NCI-H146 treated with DMSO at 0.1 percent for 48 hours (cell line): ENCODE measurements around the gene TAS2R5.
"Not testable (repeated sequence)": the region's sequence is repeated elsewhere in the genome, so short reads cannot be mapped to it uniquely, and the experiment has no call there.

Experiments
- DNase-seq: peaks from one replicate; lab custom pipeline; 2025; ENCODE audit not compliant: unreplicated experiment; lab: John Stamatoyannopoulos, UW

TAS2R5 gene, protein sequence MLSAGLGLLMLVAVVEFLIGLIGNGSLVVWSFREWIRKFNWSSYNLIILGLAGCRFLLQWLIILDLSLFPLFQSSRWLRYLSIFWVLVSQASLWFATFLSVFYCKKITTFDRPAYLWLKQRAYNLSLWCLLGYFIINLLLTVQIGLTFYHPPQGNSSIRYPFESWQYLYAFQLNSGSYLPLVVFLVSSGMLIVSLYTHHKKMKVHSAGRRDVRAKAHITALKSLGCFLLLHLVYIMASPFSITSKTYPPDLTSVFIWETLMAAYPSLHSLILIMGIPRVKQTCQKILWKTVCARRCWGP

DNA sequence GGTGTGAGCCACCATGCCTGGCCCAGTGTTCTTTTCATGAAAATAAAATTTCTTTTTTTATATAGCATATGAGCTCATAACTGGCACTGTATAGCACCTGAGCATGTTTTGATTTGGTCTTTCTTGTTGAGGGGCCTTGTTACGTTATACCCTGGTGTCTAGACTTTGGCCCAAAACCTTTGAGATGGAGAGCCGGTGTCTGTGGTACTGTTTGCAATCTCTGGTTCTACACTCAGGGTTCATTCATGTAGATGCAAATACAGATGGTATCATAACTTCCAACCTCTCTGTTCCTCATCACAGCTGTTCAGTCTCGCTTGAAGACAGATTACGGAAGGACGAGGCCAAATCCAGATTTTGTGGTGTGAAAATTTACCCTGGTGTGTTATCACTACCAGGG, at the start of gene TAS2R5:
TAS2R5 (plus strand) TSS at position 301 of the 400 bp plus-strand sequence. CDS start 145 bp downstream, outside the sequence.
- DNase-seq, result no peak

DNA sequence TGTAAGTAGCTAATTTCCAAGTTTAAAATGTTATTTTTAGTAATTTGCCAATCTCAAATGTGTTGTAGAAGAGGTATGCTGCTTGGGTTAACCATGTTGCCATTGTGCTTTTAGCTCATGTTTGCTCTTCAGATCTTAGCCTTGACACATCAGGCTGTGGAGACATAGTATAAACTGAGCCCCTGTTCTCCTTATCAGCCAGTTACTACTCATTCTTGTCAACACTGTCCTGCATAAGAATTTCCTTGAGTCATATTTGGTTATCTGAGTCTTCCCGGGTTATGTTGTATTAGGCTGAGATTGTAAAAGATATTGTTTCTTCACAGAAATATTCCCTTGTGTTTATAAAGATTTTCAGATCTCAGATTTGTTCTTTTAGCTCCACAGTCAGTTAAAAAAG, 47.8 kb upstream of the TAS2R5 start:
- DNase-seq, result no peak

DNA sequence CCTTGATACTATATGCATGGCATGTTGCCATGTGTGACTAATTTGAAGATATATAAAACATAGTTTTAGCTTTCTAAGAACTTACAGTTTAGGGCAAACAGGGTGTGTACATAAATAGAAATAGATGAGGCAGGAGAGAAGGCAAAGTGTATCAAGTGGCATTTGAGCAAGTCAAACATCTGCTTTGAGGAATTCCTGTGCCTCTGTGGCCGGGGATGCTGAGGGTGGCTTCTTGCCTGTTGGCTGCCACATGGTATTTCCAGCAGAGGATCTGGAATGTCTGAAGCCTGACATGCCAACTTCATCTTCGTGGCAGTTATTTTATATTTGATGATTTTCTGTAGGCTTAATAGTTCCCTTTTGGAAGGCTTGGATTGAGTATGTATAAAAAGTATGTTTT, 45.9 kb upstream of the TAS2R5 start:
- DNase-seq, result no peak

DNA sequence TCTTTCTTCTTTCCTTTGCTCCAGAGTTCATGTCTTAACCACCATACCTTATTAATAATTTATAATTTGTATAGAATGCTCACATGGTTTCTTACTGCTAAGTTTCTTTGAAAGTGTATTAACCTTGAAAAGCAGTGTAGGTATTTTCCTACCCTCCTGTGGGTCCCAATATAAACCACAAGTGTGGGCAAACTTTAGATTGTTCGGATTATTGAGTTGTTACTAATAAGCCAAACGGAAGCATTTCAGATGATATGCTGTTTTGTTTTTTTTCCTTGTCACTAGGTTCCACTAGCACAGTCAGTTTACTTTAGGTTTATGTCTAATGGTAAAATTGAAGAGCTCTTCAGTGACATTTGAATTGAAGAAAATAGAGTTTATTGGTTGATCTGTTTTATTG, 41.6 kb upstream of the TAS2R5 start:
- no peak for DNase-seq

DNA sequence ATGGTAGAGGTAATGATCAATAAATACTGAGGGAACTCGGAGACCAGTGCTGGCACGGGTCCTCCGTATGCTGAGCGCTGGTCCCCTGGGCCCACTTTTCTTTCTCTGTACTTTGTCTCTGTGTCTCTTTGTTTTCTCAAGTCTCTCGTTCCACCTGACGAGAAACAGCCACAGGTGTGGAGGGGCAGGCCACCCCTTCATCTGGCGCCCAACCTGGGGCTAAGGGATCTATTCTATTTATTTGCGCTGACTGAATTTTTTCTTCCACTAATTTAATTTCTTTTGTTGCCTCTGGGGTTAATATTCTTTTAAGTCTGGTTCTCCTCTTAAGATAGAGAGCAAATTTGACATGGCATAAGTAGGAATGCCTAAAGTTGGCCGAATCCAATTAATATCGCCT, 38.1 kb upstream of the TAS2R5 start:
- not testable (repeated sequence) for DNase-seq

DNA sequence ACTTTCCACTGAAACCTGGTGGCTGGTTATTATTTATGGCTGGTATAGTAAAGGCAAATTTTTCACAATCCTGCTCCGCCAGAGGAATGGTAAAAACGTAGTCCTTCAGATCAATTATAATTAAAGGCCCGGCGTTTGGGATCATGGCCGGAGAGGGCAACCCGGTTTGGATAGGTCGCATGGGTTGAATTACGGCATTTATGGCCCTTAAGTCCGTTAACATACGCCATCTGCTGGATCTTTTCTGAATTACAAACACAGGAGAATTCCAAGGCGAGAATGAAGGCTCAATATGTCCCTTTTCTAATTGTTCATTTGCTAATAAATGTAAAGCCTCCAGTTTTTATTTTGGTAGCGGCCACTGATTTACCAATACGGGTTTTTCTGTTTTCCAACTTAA, 37.4 kb upstream of the TAS2R5 start:
- no peak for DNase-seq

DNA sequence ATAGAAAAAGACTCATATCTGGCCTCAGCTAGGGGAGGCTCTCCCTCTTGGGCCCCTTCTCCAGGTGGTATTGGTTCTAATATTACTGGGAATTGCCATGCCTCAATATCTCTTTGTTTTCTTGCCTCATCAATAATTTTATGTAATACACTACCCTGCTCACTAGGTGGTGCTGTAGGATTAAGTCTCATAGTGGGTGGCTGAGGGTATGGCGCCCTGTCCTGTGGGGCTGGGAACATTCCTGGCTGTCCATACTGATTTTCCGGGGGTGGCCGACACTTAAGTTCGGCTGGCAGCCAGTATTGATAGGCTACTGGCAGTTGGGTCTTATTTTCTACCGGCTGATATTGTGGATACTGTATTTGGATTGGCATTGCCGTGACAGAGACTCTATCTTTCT, 35.1 kb upstream of the TAS2R5 start:
- DNase-seq, result no peak

DNA sequence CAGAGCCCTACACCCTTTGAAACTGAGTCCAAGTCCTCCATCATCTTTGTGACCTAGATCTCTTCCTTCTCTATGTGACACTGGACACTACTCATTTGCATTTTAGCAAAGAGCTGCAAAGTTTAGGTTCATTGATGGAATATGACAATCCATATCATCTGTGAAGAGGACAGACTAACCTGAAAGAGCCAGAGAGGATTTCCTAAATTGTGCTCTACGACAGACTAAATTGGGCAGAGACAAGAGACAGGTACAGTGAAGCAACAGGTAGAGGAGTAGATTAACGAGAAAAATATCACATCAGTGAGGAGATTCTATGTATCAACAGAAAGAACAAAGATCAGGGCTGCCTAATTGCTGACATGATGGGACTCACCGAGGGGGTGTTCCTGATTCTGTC, 26.2 kb upstream of the TAS2R5 start, which contains the start of gene TAS2R3:
TAS2R3 (plus strand) TSS at position 301 of the 400 bp plus-strand sequence; CDS start at position 363, 62 bp downstream.
- DNase-seq, result no peak

DNA sequence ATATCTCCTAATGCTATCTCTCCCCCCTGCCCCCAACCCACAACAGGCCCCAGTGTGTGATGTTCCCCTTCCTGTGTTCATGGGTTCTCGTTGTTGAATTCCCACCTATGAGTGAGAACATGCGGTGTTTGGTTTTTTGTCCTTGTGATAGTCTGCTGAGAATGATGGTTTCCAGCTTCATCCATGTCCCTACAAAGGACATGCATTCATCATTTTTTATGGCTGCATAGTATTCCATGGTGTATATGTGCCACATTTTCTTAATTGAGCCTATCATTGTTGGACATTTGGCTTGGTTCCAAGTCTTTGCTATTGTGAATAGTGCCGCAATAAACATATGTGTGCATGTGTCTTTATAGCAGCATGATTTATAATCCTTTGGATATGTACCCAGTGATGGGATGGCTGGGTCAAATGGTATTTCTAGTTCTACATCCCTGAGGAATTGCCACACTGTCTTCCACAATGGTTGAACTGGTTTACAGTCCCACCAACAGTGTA, 19.9 kb upstream of the TAS2R5 start:
- DNase-seq, result not testable (repeated sequence)

DNA sequence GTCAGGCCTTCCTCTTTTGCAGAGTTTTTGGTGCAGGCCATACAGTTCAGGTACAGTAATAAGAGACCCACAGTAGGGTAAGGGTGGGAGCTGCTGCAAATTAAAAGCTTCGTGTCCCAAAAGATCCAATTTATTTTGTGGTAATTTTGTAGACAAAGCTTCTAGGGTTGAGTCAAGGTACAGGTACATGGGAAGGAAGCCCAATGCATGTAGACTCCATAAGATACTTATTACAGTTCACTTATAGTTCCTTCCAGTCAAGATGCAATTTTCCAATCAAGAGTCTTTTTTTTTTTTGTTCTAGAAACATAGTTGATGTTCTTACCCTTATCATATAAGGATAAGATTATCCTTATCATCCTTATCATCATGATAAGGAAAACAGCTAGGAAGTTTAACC, 13.6 kb upstream of the TAS2R5 start, which contains the start of gene TAS2R4:
TAS2R4 (plus strand) TSS at position 301 of the 400 bp plus-strand sequence. CDS start 1,815 bp downstream, outside the sequence.
- DNase-seq, result no peak

DNA sequence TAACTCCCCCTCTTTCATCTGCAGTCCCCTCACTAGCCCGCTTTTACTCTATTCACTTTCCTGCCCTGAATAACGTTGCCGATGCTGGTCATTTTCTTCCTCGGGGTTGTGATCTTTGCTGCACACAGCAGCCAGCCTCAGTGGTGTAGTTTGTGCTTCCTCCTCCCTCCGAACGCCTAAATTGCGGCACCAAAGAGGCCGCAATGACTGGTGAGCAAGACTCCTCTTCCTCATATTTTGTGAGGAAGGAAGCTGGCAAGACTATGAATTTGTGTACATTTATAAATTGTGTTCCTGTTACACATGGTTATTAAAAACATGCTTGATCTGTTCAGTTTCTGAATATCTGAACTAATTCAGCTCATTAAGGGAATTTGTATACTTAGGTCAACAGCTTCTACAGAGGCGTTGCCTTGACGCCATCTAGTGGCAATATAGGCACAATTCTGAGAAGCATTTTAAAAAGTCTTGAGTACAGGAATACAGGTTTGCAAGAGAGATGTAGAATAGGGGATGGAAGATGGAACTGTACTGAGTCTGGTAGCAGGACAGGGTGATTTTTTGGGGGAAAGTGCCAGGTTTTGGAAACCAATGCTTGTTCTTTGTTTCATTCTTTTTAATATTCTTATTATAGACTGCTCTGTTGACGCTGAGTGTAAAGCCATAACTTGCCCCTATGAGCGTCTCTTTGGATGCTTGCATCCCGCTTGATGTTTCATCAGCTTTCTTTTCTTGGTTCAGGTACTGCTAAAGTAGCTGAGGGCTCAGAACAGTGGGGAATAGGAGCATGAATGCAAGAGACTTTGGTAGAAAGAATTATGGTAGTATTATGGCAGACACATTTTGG, 4.1 kb upstream of the TAS2R5 start:
- peak; percentile 14 for DNase-seq

DNA sequence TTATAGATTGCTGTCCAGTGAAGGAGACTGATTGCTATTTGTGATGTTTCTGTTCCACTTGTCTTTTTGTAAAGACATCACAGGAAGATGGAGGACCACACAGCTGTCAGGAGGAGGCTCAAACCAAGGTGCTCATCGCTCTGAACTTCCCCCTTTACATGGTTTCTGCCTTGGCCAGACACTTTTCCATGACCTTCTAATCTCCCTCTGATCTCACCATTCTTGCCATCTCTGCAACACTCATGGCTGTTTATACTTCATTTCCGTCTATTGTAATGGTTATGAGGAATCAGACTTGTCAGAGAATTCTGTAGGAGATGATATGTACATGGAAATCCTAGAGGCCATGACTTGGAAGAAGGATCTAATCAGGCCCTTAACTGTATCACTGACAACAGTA, 1.7 kb upstream of the TAS2R5 start:
- no peak for DNase-seq

DNA sequence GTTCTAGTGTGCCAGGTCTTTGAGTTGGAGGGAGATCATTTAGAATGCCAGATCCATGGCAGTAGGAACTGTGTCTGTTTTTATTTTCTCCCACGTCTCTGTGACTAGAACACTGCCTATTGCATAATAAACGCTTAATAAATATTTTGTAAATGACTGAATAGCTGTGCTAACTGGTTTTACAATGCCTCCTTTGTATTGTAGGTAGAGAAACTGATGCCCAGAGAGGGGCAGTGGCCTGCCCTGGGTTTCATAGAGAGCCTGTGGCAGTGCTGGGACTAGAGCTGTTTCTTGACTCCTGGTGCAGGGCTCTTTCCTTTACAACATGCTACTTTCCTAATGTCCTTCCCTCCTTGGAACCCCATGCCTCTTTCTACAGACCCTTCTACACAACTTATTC, 2.5 kb downstream of the TAS2R5 start:
- no peak for DNase-seq

DNA sequence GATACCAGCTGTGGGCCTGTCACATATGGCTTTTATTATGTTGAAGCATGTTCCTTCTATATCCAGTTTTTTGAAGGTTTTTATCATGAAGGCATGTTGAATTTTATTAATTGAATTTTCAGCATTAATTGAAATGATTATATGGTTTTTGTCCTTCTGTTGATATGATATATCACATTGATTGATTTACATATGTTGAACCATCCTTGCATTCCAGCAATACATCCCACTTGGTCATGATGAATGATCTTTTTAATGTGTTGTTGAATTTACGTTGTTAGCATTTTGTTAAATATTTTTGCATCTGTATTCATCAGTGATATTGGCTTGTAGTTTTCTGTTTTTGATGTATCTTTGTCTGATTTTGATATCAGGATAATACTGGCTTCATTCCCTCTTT, 30.1 kb downstream of the TAS2R5 start:
- no peak for DNase-seq

DNA sequence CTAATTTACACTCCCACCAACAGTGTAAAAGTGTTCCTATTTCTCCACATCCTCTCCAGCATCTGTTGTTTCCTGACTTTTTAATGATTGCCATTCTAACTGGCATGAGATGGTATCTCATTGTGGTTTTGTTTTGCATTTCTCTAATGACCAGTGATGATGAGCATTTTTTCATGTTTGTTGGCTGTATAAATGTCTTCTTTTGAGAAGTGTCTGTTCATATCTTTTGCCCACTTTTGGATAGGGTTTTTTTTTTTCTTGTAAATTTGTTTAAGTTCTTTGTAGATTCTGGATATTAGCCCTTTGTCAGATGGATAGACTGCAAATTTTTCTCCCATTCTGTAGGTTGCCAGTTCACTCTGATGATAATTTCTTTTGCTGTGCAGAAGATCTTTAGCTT, 32.4 kb downstream of the TAS2R5 start:
- DNase-seq, result not testable (repeated sequence)

DNA sequence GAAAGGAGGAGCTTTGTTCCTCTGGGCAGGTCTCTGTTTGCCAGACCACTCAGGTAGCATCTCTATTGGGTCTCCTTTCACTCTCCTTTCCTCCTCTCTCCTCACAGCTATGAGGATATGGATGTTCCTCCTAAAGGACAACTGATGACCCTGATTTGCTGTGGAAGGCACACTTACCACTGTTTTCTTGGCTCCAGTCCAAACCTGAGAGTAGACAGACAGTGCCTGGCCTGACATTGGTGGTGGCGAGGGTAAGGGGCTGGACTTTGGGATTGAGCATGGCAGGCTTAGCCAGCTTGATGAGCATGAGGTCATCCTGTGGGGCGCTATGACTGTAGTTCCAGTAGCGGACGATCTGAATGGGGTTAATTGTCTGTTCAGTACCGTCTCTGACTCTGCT, 47.7 kb downstream of the TAS2R5 start:
- no peak for DNase-seq

DNA sequence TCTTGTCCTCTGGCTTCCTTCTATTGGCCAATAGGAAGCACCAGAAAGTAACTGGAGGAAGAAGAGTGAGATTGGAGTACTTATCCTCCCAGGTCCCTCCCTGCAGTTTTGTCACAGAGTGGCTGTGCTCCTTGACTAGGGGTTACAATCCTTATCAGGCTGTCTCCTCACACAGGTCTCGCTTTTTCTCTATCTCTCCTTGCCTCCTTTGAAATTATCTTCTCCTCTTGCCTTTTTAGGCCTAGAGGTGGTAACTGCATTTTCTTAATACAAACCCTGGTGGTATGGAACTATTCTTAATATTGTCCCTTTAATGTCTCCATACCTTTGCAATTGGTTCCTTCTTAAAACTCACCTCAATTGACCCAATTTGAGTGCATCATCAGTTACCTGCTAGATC, 48.6 kb downstream of the TAS2R5 start:
- no peak for DNase-seq

DNA sequence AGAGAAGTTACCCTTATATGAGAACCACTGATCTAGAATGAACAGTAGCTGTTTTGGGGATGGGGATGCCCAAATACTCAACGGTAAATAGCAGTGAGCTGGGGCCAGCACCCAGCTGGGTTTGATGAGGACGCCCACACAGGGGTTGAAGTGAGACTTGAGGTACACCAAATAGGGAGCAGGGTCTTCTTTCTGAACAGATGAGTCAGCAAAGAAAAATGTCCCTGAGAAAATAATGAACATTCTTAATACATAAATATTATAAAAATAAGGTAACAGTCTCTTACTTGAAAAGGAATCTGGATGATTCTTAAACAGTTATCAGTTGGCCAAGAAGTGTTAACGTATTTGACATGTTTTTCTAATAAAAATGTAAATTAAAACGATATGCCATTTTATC, 49.2 kb downstream of the TAS2R5 start:
- DNase-seq, result no peak

DNA sequence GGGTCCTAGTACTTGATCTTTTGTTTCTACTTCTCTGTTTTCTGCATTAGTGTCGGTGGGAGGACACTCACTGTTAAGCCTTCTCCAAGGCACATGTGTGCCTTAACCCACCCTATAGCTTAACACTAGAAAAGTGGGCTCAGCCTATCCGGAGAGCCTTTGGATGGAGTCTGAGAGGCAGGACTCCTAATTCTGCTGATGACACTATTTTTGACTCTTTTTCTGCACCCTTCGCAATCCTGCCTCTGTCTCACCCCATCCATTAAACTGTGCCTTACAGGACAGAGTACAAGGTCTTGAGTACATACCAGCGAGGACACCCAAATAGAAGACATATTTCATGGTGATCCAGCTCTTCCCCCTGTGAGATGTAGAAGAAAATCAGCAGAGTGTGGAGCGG, 50.7 kb downstream of the TAS2R5 start:
- DNase-seq, result no peak
